Endothelial cell of umbilical vein (primary cell): Measurements from ENCODE around the gene EXOC3. TPM values are rescaled to one million over a fixed set of nuclear protein-coding genes. Genes with fewer than 3 reads are reported as not detected.

Experiments
- BruUV-seq: library from RNA; stranded (reverse); fragments of 400-500 nt; replicated peaks from 2 replicates; lab custom pipeline; 2021; lab: Mats Ljungman, UMichigan
- CTCF ChIA-PET: fragments of 300-600, 350-600 bp; sonication (Branson Sonifier 250); formaldehyde crosslinking; loops from one replicate; lab custom pipeline; 2021; ENCODE audit warnings: antibody characterized with exemption, inconsistent platforms; lab: Charles Lee
- POLR2A ChIA-PET: fragments of 300-600, 350-600 bp; sonication (Branson Sonifier 250); formaldehyde crosslinking; loops from one replicate; lab custom pipeline; 2021; ENCODE audit warnings: antibody characterized with exemption, inconsistent platforms; lab: Charles Lee
- DNase-seq: peaks from one replicate; pipeline ENCODE4 v3.0.0-alpha.2; 2011; ENCODE audit warnings: low read depth, low spot score
- FAIRE-seq: peaks from 2 replicates; lab custom pipeline; 2011; peaks lifted over from hg19 to GRCh38; lab: Jason Lieb, UNC
- H2AFZ ChIP-seq: 2 replicates; pipeline ENCODE4 v1.6.0; 2012; ENCODE audit warnings: low read depth, low read length, control low read depth, inconsistent platforms
- H3K27ac ChIP-seq: 2 replicates; pipeline ENCODE4 v1.5.1; 2011; ENCODE audit warnings: low read depth, mild to moderate bottlenecking, control low read depth, low read length, moderate library complexity; ENCODE audit not compliant: insufficient read depth
- H3K27me3 ChIP-seq, 2 experiments: 2 replicates each; pipeline versions ENCODE4 v1.6.0 to v1.6.1; 2011; ENCODE audit warnings: low read length in 2 of 2, mixed read lengths in 1 of 2; ENCODE audit not compliant: control insufficient read depth in 2 of 2, insufficient read depth in 2 of 2
- H3K36me3 ChIP-seq, 2 experiments: 2 replicates in 1 of 2; 3 replicates in 1 of 2; pipeline ENCODE4 v1.5.1; 2011; ENCODE audit warnings: low read length in 2 of 2, mild to moderate bottlenecking in 1 of 2, moderate library complexity in 1 of 2; ENCODE audit not compliant: control insufficient read depth in 2 of 2, insufficient read depth in 2 of 2; ENCODE audit errors: extremely low read depth in 1 of 2
- H3K4me1 ChIP-seq: 3 replicates; pipeline ENCODE4 v1.5.1; 2011; ENCODE audit warnings: mild to moderate bottlenecking, low read length; ENCODE audit not compliant: control insufficient read depth, insufficient read depth; ENCODE audit errors: extremely low read depth
- H3K4me2 ChIP-seq: 2 replicates; pipeline ENCODE4 v1.6.1; 2011; ENCODE audit warnings: low read length, control low read depth, mixed read lengths; ENCODE audit not compliant: insufficient read depth
- H3K4me3 ChIP-seq, 3 experiments: fragments of 200-600 bp in 1 of 3; sonication (generic), shearing (Covaris generic) in 1 of 3; replicated peaks in 1 of 3; 2 replicates each; pipeline ENCODE4 v1.5.1; 2011 to 2016; ENCODE audit warnings: control low read depth in 3 of 3, low read length in 3 of 3, mild to moderate bottlenecking in 2 of 3, inconsistent platforms in 1 of 3, low read depth in 1 of 3, moderate library complexity in 1 of 3; ENCODE audit not compliant: insufficient read depth in 1 of 3
- H3K79me2 ChIP-seq: 2 replicates; pipeline ENCODE4 v1.6.0; 2012; ENCODE audit warnings: low read length, inconsistent platforms; ENCODE audit not compliant: control insufficient read depth, insufficient read depth
- H3K9ac ChIP-seq: replicated peaks from 2 replicates; pipeline ENCODE3; 2011; ENCODE audit warnings: low read length, control low read depth; ENCODE audit not compliant: insufficient read depth; ENCODE audit errors: extremely low read depth
- H3K9me1 ChIP-seq: replicated peaks from 3 replicates; pipeline ENCODE4 v1.6.0; 2011; ENCODE audit warnings: mild to moderate bottlenecking, low read length; ENCODE audit not compliant: control insufficient read depth, insufficient read depth; ENCODE audit errors: extremely low read depth
- H3K9me3 ChIP-seq: replicated peaks from 2 replicates; pipeline ENCODE4 v1.5.1; 2012; ENCODE audit warnings: low read length, inconsistent platforms; ENCODE audit not compliant: control insufficient read depth, insufficient read depth
- H4K20me1 ChIP-seq: replicated peaks from 2 replicates; pipeline ENCODE3; 2011; ENCODE audit warnings: mild to moderate bottlenecking, low read length; ENCODE audit not compliant: control insufficient read depth, insufficient read depth; ENCODE audit errors: extremely low read depth
- FOS ChIP-seq: IDR thresholded peaks from 2 replicates; pipeline ENCODE4 v1.6.1; 2011; ENCODE audit warnings: mild to moderate bottlenecking, low read length, moderate library complexity, borderline replicate concordance; ENCODE audit not compliant: insufficient read depth
- JUN ChIP-seq: IDR thresholded peaks from 2 replicates; pipeline ENCODE4 v1.6.1; 2011; ENCODE audit warnings: borderline replicate concordance, low read depth; ENCODE audit not compliant: insufficient read length, insufficient read depth
- MYC ChIP-seq: IDR thresholded peaks from one replicate; pipeline ENCODE4 v1.6.1; 2011; ENCODE audit warnings: mild to moderate bottlenecking, low read depth, low read length
- POLR2AphosphoS5 ChIP-seq: IDR thresholded peaks from 2 replicates; pipeline ENCODE4 v1.6.1; 2012; ENCODE audit warnings: low read depth, mild to moderate bottlenecking, control low read depth, low read length, moderate library complexity; ENCODE audit not compliant: insufficient read depth
- dilution Hi-C: fragments of 300-500 bp; cut with MboI; formaldehyde crosslinking; loops from one replicate; pipeline ENCODE4 v1.15.0; 2019; ENCODE audit warnings: low sequenced_read_pairs; ENCODE audit not compliant: extremely low pct_ligation_motif_present
- intact Hi-C: fragments of 100-400 bp; cut with micrococcal nuclease; formaldehyde crosslinking; loops from one replicate; pipeline ENCODE4 v1.10.0; 2022
- polyA plus RNA-seq, 4 experiments: library from polyadenylated mRNA; depleted of rRNA in 3 of 4; stranded (reverse) in 3 of 4; unstranded in 1 of 4; fragments of >200 nt; gene quantifications; 2 replicates each; pipeline versions ENCODE4 v1.2.1 to v1.2.3, GENCODE V29; 2011 to 2012; ENCODE audit warnings: missing spikeins in 1 of 4
- total RNA-seq: library from RNA; stranded (reverse); gene quantifications from 2 replicates; pipeline ENCODE4 v1.2.3, GENCODE V29; 2021
- TF ChIP-seq, protein P1 (sequence below), 2 donors: IDR thresholded peaks; 1 replicate in 1 of 2; 2 replicates in 1 of 2; pipeline ENCODE4 v1.5.1; 2011; ENCODE audit warnings: low read length in 2 of 2, mild to moderate bottlenecking in 2 of 2, moderate library complexity in 2 of 2, control low read depth in 1 of 2, inconsistent platforms in 1 of 2, low read depth in 1 of 2; ENCODE audit not compliant: insufficient read depth in 1 of 2; ENCODE audit errors: extremely low read depth in 1 of 2
- TF ChIP-seq, protein P2 (sequence below): IDR thresholded peaks from 2 replicates; pipeline ENCODE4 v1.6.1; 2011; ENCODE audit not compliant: insufficient read depth, insufficient read length

Gene EXOC3
- total and polyA plus RNA-seq, 2 donors (not counting 3 experiments of a cell fraction or from before 2014, with no cell fraction given): 26.4 to 52.9 TPM

DNA sequence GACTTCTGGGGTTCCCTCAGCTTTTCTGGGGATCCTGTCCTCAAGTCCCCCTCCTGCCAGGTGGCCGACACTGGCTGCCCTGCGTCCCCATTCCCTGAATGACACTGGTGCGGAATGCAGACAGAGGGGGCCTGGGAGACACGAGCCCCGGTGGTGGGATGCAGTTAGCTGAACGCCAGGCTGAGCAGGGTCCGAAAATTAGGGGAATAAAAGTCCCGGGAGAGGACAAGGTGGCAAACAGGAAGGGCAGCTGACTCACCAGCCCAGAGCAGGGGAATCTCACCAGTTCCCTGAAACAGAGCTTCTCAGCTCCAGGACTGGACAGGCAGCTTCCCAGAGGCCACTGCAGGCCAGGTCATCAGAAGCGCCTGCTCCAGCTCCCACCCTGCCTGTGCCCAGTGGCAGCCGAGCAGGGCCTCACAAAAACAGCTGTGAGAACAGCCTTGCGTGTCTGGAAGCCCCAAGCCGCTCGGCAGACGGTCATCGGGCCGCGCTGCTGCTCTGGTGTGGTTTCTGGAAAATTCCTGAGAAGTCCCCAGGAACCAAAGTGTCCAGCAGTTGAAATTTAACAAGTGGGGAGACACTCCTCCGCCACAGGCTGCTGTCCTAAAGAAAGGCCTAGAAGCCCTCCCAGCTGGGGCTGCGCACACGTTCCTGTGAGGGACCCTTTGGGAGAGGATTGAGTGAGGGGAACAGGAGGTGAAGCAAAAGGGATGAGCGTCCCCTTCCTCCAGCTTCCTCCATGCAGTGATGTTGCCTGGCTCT lies 47.6 kb upstream of the EXOC3 start:
- Histone ChIP-seq H3K27ac (peak overlapping the region; percentile 64), H3K27me3 (no peaks in the 10 kb centered on the region), H3K4me1 (peaks cover 34% of the 10 kb centered on the region), H4K20me1 (no peaks in the 10 kb centered on the region), H3K36me3 (no peaks in the 10 kb centered on the region), H3K79me2 (no peaks in the 10 kb centered on the region), H3K9me3 (no peaks in the 10 kb centered on the region), H2AFZ (no peak overlapping the region), H3K4me2 (no peak overlapping the region), H3K9me1 (no peaks in the 10 kb centered on the region), H3K4me3 (no peak overlapping the region), H3K9ac (peak overlapping the region; percentile 25)
- TF ChIP-seq POLR2AphosphoS5 (peak; percentile 23), JUN (peak; percentile 50), MYC (no peak), FOS (peak; percentile 62)
- TF ChIP-seq, protein P1, sequence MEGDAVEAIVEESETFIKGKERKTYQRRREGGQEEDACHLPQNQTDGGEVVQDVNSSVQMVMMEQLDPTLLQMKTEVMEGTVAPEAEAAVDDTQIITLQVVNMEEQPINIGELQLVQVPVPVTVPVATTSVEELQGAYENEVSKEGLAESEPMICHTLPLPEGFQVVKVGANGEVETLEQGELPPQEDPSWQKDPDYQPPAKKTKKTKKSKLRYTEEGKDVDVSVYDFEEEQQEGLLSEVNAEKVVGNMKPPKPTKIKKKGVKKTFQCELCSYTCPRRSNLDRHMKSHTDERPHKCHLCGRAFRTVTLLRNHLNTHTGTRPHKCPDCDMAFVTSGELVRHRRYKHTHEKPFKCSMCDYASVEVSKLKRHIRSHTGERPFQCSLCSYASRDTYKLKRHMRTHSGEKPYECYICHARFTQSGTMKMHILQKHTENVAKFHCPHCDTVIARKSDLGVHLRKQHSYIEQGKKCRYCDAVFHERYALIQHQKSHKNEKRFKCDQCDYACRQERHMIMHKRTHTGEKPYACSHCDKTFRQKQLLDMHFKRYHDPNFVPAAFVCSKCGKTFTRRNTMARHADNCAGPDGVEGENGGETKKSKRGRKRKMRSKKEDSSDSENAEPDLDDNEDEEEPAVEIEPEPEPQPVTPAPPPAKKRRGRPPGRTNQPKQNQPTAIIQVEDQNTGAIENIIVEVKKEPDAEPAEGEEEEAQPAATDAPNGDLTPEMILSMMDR (IDR thresholded peaks at IDR 0.05; ENCODE audit: extremely low read depth in 1 of 2, insufficient read depth in 1 of 2, low read depth in 1 of 2, low read length in 2 of 2): no peak
- TF ChIP-seq, protein P2, sequence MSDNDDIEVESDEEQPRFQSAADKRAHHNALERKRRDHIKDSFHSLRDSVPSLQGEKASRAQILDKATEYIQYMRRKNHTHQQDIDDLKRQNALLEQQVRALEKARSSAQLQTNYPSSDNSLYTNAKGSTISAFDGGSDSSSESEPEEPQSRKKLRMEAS: no peak
- no TSS peak for BruUV-seq
- DNase-seq: peak; percentile 73
- CTCF ChIA-PET: interaction anchor here (1.0 to 1.8 kb wide), 3 partner anchors 12 to 78 kb away, joined by 4 to 5 read pairs (median 4); no protein-coding TSS in a partner anchor
- dilution Hi-C loops: no loop called here
- intact Hi-C loops: loop anchor here (2.0 kb wide), 1 partner anchor 23 kb away; no protein-coding TSS in a partner anchor
- POLR2A ChIA-PET: no interaction called here
- FAIRE-seq: peak; percentile 76
